Endometrial microvascular endothelial cells (primary cell): Measurements from ENCODE around the gene PHLDB3. TPM values are rescaled to one million over a fixed set of nuclear protein-coding genes. Genes with fewer than 3 reads are reported as not detected.

ENCODE experiments used
- in situ Hi-C: cut with HindIII; loops from 2 replicates; pipeline ENCODE4 v1.10.0; 2017; ENCODE audit warnings: low sequenced_read_pairs, low pct_unique_long_range_greater_than_20kb; ENCODE audit errors: inconsistent ontology term
- total RNA-seq: library from RNA; depleted of rRNA; stranded (reverse); fragments of >200 nt; gene quantifications from one replicate; pipeline ENCODE4 v1.2.3, GENCODE V29; 2015; ENCODE audit errors: inconsistent ontology term

Gene PHLDB3
- total RNA-seq, 1 donor from 2014 or later, result 4.4 TPM

DNA sequence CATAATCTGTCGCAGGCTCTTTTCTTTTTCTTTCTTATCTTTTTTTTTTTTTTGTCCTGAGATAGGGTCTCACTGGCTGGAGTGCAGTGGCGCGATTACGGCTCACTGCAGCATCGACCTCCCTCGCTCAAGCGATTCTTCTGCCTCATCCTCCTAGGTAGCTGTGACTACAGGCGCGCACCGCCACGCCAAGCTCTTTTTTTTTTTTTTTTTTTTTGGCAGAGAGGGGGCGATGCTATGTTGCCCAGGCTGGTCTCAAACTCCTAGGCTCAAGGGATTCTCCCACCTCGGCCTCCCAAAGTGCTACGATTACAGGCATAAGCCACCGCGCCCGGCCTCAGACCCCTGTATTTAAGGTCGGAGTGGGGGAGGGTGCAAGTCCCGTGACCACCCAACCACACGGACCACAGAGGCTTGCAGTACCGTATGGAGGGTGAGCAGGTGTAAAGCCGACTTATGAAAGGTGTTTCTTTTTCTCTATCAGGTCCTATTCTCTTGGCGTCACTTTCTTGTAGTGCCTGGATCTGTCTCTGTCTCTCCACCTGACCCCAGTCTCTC, 2.0 kb downstream of the PHLDB3 start:
- in situ Hi-C loops, result no loop called here

DNA sequence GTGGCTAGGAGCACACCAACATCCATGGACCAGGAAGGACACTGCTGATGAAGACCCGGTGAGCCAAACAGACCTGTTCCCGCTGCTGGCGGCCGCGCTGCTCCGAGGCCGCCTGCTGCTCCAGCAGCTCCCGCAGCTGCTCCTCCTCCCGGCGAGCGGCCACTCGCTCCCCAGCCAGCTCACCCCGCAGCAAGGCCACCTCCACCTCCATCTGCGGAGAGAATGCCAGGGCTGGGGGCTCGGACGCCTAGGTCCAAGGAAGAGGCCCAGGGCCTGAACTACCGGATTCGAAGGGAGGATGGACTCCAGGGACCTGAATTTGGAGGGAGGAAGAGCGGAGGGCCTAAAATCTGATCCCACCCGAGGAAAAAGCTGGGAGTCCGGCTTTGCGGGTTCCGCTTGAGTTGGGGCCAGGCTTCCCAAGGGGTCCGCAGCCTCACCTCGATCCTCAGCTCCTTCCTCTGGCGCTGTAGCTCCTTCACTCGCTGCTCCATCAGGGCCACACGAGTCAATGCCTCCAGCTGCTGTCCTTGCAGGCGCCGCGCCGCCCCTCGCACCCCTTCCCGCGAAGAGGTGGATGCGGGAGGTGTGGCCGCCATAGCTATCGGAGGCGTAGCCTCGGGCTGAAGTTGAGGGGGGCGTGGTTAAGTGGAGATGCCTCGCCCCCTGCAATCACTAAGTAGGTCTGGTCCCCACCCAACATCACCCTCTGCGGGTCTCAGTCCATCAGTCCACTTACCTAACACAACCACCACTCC, 2.7 kb downstream of the PHLDB3 start:
- in situ Hi-C loops, result no loop called here

GRCh38 chr19:43499042-43499441, 5.5 kb downstream of the PHLDB3 start:
- in situ Hi-C loops, result no loop called here

GRCh38 chr19:43498233-43498842, 6.2 kb downstream of the PHLDB3 start:
- in situ Hi-C loops, result no loop called here

- in situ Hi-C loops, result no loop called here
Observed at GRCh38 chr19:43496960-43497359, 7.6 kb downstream of the PHLDB3 start.

DNA sequence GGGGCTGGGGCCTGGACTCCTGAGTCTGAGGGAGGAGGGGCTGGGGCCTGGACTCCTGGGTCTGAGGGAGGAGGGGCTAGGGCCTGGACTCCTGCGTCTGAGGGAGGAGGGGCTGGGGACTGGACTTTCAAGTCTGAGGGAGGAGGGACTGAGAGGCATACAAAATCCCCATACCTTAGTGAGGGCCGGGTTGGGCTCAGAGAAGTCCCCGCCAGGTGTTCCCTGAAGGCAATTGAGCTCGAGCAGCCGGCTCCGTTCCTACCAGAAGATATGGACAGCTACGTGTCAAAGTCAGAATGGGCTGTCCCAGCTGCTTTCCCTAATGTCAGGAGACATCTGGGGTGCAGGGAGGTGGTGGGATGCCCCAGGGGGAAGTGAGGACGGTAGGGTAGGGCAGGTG, 9.5 kb downstream of the PHLDB3 start:
- in situ Hi-C loops, result no loop called here

GRCh38 chr19:43490759-43491158, 13.8 kb downstream of the PHLDB3 start:
- in situ Hi-C loops, result no loop called here

GRCh38 chr19:43489979-43490599, 14.5 kb downstream of the PHLDB3 start:
- in situ Hi-C loops, result no loop called here

DNA sequence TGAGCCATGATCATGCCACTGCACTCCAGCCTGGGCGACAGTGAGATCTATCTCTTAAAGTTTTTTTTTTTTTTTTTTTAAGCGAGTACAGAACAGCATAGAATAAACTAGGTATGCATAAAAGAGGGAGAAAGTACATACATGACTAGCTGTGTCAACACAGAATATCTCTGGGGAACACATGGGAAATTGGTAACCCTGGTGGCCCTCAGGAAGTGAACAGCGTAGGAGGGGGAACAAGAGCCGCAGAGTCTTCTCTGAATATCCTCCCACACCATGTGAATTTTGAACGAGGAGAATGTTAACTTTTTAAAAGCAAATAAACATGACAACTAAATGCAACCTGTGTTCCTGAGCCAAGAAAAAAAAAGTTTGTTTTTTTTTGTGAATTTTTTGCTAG, 15.2 kb downstream of the PHLDB3 start:
- in situ Hi-C loops, result no loop called here

- in situ Hi-C loops, result no loop called here
Observed at GRCh38 chr19:43488179-43488578, 16.4 kb downstream of the PHLDB3 start.

DNA sequence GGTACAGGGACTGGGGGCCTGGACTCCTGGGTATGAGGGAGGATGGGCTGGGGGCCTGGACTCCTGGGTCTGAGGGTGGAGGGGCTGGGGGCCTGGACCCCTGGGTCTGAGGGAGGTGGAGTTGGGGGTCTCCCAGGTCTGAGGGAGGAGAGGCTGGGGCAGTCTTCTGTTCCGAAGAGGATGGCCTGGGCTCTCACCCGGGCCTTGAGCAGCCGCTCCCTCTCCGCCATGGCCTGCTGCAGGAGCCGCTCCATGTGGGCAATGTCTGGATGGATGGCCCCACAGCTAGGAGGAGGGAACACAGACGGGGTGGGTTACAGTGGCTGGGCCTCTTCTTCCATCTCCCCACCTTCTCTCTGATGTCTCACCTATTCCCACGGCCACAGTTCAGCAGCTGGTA, 18.1 kb downstream of the PHLDB3 start:
- in situ Hi-C loops, result no loop called here

GRCh38 chr19:43485951-43486350, 18.6 kb downstream of the PHLDB3 start:
- in situ Hi-C loops, result no loop called here

DNA sequence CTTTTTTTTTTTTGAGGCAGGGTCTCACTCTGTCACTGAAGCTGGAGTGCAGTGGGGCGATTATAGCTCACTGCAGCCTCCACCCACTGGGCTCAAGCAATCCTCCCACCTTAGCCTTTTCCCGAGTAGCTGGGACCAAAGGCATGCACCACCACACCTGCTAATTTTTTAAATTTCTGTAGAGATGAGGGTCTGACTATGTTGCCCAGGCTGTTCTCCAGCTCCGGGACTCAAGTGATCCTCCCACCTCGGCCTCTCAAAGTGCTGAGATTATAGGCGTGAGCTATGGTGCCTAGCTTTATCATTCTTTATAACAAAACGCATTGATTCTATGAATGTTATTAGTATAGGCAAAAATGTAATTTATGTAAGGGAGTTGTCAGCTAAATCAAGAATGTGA, 21.3 kb downstream of the PHLDB3 start:
- in situ Hi-C loops, result no loop called here

- in situ Hi-C loops, result no loop called here
Observed at GRCh38 chr19:43482193-43482592, 22.4 kb downstream of the PHLDB3 start.

DNA sequence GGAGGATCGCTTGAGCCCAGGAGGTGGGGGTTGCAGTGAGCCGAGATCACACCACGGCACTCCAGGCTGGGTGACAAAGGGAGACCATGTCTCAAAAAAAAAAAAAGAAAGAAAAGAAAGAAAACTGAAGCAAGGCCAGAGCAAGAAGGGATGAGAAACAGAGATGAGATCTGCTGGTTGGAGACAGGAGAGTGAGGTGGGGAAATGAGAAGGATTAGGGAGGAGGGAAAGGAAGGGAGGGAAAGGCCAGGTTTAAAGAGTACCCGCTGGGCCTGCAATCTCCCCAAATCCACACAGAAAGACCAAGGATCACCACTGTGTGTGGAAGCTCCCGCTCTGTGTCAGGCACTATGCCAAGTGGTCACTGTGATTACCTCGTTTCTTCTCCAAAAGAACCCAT, 22.8 kb downstream of the PHLDB3 start:
- in situ Hi-C loops, result no loop called here

- in situ Hi-C loops, result no loop called here
Observed at GRCh38 chr19:43480574-43480973, 24.0 kb downstream of the PHLDB3 start.

DNA sequence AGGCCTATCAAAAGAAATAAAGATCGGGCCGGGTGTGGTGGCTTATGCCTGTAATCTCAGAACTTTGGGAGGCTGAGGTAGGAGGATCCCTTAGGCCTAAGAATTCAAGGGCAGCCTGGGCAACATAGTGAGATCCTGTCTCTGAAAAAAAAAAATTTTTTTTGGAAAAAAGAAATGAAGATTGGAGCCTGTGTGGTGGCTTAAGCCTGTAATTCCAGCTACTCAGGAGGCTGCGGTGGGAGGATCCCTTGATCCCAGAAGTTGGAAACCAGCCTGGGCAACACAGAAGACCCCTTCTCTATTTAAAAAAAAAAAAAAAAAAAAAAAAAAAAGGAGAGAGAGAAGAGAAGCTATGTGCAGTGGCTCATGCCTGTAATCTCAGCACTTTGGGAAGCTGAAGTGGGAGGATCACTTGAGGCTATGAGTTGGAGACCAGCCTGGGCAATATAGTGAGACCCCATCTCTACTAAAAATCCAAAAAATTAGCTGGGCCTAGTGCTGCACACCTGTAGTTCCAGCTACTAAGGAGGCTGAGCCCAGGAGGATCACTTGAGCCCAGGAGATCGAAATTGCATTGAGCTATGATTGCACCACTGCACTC, 24.5 kb downstream of the PHLDB3 start:
- in situ Hi-C loops, result no loop called here

GRCh38 chr19:43479226-43479625, 25.3 kb downstream of the PHLDB3 start:
- in situ Hi-C loops, result no loop called here

DNA sequence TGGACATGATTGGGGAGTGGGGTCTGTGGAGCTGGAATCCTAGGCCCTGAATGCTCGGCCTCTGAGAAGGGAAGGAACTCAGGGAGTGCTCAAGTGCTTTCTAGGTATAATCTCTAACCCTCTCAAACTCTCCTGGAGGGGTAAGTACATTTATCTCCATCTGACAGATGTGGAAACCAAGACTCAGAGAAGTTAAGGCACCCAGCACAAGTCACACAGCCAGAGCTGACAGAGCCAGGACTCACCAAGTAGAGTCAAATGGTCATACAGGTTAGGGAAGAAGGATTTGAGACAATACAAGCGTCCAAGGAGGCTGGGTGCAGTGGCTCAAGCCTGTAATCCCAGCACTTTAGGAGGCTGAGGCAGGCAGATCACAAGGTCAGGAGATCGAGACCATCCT, 26.2 kb downstream of the PHLDB3 start:
- in situ Hi-C loops, result no loop called here

- in situ Hi-C loops, result no loop called here
Observed at GRCh38 chr19:43476606-43477005, 27.9 kb downstream of the PHLDB3 start.
